ENCODE results near the gene RPSA.
"Not testable (repeated sequence)": the region's sequence is repeated elsewhere in the genome, so short reads cannot be mapped to it uniquely, and the experiment has no call there.

Gene RPSA

DNA sequence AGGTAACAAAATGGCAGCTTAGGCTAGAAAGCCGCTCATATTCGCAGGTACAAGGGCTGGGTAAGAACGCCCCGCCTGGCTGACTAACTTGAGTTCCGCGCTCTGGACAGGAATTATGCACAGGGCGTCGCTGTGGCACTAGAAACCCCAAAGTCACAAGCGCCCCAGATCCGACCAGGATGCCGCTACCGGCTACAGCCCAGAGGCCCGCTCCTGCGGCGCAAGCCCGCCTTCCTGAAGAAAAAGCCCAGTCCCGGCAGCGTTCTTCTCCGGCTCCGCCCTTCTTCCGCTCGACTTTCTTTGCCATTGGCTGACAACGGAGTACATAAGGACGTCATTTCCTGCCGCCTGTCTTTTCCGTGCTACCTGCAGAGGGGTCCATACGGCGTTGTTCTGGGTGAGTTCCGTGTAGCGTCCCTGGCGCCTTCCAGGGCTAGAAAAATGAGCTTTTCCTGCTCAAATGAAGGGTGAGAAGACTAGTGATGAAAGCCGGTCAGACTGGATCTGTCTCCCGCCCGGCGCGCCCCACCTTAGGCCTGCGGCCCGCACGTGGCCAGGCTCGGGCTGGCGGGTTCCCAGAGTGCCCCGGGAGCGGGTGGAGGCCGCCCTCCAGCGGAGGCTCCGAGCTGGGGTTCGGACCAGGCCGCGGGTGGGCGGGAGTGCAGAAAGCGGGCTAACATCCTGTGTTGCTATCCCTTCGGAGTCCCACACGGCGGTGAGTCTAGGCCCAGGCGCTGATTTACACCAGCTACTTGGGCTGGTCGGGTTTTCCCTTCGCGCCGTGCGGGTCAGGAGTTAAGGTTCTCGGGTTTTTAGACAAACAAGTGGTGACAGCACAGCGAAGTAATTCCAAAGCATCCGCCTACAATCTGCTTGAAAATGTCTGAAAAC, at the start of gene RPSA:
RPSA (plus strand) TSS at position 353 of the 891 bp plus-strand sequence. CDS start 934 bp downstream, outside the sequence.
- DNase-seq, result peak; percentile 82

DNA sequence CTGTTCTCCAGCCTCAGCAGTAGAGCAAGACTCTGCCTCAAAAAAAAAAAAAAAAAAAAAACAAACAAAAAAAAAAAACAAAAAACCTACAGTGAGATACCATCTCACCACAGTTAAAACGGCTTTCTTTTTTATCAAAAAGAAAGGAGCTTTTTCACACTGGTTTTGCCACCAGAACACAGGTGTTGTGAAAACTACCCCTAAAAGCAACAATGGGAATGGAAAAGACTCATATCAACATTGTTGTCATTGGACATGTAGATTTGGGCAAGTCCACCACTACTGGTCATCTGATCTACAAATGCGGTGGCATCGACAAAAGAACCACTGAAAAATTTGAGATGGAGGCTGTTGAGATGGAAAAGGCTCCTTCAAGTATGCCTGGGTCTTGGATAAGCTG, 48.2 kb upstream of the RPSA start:
- DNase-seq, result no peak

DNA sequence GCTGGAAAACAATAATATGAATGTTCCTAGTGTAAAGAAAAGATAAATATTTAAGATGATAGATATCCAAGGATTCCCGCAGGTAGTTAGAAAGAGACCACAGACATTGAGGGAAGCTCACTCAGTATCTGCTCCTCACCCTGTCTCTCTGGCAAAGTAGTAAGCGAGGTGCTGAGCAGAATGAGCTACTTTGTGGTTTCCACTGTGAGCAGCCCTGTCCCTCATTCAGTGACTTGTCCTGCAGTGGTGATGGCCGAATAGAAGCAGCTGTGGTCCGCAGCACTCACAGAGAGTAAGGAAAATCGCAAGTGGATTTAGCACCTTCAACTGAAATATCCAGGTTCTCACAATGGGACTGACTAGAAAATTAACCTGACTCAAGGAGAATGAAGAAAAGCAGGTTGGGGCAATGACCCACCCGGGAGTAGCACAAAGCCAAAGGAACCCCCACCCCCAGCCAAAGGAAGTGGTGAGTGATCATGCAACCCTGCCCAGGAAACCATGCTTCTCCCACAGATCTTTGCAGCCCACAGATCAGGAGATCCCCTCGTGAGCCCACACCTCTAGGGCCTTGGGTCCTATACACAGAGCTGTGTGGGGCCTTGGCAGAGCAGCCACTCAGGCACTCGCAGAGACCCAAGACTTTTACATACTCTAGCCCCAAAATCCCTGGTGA, 45.1 kb upstream of the RPSA start:
- DNase-seq, result no peak

DNA sequence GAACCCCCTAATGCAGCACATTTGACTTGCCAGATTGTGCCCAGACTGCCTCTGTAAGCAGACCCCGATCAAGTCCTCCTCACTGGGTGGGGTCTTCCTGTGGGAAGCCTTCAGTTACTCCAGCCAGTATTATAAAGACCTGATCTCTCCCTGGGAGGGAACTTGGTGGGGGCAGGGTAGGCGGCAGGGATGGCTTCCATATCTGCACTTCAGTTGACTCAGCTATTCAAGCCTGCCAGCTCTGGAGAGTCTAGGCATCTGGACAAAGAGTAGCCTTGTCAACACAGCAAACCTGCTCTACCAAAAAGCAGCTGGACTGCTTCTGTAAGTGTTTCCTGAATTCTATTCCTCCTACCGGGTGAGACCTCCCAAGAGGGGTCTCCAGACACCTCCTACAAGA, 44.3 kb upstream of the RPSA start:
- no peak for DNase-seq

DNA sequence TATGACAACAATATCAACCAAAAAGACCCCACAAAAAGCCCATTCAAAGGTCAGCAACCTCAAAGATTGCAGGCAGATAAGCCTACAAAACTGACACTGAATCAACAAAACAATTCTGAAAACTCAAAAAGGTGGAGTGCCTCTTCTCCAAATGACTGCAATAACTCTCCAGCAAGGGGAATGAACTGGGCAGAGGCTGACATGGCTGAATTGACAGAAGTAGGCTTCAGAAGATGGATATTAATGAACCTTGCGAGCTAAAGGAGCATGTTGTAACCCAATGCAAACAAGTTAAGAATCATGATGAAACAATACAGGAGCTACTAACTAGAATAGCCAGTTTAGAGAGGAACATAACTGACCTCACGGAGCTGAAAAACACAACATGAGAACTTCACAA, 43.7 kb upstream of the RPSA start:
- DNase-seq, result no peak

DNA sequence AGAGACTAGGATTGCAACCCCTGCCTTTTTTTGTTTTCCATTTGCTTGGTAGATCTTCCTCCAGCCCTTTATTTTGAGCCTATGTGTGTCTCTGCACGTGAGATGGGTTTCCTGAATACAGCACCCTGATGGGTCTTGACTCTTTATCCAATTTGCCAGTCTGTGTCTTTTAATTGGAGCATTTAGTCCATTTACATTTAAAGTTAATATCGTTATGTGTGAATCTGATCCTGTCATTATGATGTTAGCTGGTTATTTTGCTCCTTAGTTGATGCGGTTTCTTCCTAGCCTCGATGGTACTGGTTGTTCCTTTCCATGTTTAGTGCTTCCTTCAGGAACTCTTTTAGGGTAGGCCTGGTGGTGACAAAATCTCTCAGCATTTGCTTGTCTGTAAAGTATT, 36.1 kb upstream of the RPSA start:
- not testable (repeated sequence) for DNase-seq

DNA sequence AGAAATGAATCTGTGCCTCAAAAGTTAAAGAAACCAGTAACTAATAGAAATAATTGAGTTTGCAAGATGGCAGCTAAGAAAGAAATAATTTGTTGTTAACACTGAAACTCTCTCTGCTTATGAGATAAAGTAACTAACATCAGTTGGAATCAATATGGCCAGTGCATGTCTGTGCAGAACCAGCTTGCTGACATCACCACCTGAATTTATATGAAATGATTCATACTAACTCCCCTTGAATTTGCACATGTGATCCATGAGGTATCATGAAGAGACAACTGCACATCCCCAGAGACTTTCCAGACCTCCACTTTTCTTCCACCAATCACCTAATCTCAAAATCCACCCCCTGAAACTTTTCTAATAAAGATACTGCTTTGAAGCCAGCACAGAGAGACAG, 33.7 kb upstream of the RPSA start:
- no peak for DNase-seq

DNA sequence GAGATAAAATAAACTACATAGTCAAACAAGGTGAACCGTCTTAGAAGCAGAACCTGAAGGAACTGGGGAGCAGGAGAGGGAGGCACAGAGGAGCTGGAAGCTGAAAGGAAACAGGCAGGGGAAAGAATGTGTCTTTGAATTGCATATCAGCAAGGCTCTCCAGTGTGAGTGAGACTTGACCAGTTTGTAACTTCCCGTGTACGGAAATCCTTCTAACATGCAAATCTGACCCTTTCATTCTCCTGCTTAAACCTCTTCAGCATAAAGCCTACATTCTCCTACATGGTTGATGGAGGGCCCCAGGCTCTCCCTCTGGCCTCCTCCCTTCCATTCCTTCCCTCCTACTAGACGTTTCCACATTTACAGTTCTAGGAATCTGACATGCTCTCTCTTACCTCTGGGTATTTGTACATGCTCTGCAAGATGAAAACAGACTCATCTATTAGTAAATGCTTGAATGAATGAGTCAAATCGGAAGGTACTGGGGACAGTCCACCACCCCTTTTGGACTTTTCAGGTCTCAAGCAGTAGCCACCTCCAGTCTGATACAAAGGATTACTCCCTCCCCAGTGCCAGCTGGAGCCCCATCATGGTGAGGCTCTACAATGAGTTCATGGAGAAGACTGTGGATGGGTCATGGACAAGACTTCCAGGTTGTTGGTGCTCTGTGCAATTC, 29.4 kb upstream of the RPSA start:
- no peak for DNase-seq

DNA sequence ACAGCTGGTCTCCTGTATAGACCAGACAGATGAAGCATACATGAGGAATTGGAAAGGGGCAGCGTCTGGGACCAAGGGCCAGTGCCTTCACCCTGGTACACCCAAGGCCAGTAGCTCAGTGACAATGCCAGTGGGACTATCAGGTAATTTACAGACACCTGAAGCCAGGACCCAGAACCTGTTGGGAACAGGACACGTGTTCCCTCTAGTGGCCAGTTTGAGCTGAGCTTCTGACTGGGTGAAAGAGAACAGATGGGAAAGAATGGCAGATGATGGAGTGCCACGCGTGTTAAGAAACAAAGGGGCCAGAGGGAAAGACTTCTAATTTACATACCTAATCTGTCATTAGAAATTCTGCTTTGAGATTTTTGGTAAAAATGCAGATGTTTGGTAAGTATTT, 28.4 kb upstream of the RPSA start:
- DNase-seq, result no peak

DNA sequence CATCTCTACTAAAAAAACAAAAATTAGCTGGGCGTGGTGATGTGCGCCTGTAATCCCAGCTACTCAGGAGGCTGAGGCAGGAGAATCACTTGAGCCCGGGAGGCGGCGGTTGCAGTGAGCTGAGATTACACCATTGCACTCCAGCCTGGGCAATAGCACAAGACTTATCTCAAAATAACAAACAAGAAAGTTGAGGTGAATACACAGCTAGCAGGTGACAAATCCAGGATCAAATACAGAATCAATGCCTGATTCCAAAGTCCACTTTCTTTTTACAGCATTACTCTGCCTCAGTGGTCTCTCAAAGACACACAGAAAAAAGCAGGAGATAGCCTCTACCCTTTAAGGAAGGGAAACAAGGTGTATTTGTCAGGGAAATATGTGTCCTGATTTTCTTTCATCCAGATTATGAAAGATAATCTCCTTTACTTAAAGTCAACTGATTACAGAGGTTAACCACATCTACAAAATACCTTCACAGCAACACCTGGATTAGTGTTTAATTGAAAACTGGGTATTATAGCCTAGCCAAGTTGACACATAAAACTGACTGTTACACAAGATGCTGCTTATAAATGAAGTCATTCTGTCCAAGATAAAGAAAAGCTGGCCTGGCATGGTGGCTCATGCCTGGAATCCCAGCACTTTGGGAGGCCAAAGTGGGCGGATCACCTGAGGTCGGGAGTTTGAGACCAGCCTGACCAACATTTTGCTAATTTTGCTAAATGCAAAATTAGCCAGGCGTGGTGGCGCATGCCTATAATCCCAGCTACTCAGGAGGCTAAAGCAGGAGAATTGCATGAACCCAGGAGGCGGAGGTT, 27.4 kb upstream of the RPSA start:
- DNase-seq, result no peak

DNA sequence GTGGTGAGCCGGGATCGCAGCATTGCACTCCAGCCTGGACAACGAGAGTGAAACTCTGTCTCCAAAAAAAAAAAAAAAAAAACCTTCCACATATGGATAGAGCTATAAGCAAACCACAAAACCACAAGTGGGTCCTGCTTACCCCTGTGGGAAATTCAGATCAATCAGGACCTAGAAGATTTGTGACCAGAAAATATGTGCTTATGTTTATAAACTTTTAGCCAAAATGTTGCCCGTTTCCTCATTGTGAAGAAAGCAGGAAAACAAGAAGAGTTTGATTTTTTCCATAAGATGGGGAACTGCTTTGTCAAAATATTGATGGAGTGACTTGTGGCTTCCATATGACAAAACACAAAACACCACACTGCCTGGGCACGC, 26.8 kb upstream of the RPSA start:
- no peak for DNase-seq

DNA sequence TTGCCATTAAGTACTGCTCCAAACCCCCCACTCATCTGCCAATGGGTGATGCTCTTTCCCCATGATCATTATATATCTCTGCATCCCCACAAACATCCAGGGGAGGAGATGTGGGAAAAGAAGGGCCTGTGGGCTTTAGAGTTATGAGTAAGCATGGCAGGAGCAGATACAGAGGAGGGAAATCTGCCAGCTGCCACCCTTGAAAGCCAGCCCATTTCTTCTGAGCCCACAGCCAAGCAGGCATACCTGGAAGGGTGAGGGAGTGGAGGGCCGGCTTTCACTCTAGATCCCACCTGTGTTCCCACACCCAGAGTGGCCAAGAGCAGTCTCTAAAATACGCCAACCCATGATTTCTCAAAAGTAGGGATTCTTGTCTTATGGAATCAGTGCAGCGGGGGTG, 25.1 kb upstream of the RPSA start:
- no peak for DNase-seq

DNA sequence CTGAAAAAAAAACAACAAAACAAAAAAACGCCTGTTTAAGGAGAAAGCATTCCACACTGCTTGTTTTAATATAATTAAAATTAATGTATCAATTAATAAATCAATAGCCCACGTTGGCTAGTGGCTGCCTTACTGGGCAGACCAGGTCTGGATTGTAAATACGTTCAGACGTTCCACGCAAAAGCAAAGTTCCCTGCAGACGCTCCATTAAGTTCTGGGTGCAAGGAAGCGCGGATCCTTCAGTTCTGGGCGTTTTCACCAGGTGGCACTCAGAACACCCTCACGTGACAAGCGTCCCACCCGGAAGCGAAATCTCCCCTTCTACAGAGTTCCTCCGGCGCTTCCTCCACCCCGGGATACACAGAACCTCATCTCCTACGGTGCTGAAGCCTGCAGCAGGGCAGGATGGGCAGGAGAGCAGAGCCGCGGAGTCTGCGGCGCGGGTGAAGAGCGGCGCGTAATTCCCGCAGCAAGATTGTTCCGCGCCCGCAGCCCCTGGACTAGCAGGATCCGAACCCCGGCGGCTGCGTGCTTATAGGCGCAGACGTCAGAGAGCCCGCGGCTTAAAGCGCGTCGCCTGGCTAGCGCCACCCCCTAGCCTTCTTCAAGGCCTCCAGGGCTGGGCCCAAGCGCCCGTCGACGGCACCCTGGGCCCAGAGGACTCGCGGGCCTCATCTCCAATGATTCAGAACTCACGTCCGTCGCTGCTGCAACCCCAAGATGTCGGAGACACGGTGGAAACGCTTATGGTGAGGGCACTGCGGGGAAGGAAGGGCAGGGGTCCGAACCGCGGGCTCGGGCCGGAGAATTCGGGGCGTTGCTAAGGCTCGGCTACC, 23.3 kb upstream of the RPSA start, which contains the start of gene SLC25A38:
SLC25A38 (plus strand) TSS at position 326 of the 836 bp plus-strand sequence; CDS start at position 681, 355 bp downstream.
- no peak for DNase-seq

DNA sequence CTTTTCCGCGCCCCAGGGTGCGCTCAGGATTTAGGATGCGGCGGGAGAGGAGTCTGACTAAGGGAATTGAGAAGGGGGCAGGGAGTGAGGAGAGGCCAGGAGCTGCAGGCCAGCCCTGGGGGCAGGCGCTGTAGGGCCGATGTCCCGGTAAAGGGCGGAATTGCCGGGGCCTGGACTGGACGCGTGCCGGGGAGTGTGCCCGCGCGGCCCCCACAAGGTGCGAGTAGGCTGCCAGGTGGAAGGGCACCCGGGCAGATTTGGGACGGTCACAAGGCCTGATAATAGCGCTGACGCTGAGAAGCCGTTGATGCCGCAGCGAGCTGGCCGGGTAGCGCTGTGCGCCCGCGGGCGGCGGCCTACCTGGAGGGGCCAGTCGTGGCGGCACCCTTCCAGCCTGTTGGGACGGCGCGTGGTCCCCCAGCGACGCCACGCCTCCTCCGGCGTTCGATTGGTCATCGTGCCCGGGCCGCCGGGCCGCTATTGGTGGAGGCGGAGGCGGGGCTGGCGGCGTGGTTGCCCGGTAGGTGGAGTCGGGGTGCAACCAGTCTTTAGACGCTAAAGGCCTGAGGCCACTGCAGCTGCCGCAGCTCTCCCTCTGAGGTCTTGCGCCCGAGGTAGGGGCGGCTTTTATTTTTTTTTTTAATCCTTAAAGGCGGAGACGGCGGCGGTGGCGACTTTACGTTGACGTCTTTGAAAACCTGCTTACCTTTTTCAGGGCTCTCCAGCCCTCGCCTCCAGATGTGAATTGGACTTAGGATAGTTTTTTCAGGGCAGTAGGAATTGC, 22.4 kb upstream of the RPSA start:
- DNase-seq, result no peak

DNA sequence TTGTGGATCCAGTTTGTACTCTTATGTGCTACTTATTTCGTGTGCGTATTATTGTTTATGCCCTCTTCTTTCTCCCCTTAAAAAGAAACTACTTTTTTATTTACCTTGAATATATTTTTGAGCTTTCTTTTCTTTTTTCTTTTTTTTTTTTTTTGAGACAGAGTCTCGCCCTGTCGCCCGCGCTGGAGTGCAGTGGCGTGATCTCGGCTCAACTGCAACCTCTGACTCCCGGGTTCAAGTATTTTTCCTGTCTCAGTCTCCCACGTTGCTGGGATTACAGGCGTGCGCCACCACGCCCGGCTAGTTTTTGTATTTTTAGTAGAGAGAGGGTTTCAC, 21.9 kb upstream of the RPSA start:
- no peak for DNase-seq

DNA sequence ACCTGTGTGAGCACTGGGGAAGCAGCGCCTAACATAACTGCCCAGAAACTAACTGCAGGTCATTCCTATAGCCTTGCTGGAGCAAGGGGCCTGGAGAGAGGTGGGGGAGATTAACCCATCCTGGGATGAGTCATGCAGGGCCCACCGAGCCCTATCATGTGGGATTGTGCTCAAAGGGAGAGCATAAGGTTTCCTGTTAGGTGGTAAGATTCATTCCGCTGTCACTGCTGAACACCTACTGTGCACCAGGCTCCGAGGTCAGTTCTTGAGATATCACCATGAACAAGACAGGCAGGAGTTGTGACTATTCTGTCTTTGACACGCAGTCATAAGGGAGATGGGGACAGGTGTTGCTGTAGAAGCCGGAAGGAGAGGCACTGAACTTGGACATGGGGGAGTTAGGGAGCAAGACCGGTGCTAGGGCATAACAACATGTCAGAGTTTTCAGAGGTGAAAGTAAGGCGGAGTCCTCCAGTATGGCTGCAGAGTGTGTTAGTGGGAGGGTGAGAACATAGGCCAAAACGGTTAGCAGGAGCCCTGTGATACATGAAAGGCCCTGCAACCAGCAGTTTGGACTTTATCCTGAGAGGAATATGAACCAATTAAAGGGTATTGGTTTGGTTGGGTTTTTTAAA, 20.9 kb upstream of the RPSA start:
- DNase-seq, result no peak

DNA sequence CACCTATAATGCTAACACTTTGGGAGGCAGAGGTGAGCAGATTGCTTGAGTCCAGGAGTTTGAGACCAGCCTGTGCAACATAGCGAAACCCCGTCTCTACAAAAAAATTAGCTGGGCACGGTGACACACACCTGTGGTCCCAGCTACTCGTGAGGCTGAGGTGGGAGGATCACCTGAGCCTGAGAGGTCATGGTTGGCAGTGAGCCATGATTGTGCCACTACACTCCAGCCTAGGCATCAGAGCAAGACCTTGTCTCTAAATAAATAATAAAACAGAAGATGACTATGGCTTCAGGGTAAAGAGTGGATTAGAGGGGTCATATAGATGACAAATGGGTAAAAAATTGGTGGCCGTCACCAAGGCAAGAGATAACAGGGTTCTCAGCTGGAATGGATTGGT, 20.2 kb upstream of the RPSA start:
- no peak for DNase-seq

DNA sequence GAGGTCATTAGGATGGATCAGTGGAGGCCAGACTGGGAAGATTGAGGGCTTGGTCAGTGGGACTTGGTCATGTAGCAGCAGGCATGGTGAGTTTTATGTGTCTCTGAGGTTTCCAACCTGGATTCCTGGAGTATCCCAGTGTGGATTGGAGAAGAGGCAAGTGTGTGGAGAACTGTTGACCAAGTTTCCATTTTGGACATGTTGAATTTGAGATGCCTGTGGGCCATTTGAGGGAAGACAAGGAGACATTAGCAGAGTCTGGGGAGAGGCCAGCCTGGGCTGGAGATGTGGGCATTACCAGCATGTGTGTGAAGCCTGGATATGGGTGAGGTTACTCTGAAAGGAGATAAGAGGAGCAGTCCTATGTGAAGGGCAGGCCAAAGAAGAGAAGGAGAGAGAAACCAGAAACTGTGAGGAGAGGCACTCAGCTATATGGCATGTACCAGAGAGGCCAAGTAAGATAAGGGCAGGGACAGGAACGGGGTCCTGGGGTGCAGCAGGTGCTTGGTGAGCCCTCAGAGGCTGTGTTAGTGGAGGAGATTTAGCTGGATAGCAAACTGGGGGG, 19.0 kb upstream of the RPSA start:
- DNase-seq, result no peak

DNA sequence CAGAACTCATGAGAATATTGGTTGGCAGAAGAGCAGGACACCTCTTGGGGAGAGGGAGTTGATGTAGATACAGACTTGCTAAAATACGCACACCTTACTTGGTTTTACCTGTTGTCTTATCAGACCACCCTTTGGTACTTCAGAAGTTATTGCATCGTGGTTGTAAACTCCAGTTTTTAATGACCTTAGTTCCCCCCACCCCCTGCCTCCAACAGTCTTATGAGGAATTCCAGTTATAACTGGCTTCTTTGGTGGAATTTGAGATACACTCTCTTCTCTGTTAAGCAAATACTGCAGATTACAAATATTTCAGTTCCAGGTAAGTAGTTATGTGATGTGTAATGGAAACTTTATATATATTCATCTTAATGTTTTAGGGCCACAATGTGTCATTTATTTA, 18.4 kb upstream of the RPSA start:
- DNase-seq, result no peak

DNA sequence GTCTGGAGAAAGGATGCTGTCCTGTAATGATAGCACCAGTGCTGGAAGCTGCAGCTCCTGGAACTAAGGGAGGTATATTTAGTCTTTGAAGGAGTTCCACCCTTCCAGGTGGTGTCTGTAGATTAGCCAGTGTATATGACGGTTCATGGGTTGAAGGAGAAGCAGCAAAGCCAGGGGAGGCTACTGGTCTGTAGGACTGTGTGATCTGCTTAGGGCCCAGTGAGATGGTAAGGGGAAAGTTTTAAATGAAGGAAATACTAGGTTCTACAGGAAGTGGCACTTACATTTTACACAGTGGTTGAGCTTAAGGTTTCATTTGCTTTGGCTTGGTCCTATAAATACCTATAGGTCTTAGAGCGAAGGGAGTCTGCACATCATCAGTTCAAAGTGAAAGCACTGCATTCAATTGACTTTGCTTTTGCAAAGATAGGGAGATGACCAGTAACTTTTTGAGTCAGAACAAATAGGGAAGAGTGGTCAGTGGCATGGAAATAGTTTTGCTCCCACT, 17.7 kb upstream of the RPSA start:
- DNase-seq, result no peak

Measured in NCI-H446 treated with DMSO at 0.1 percent for 48 hours (cell line).